HEK293 (cell line): ENCODE measurements around the gene TMEM232.

Experiments
- KLF1 ChIP-seq: fragments of 450-650 bp; formaldehyde crosslinking; IDR thresholded peaks from 2 replicates; pipeline ENCODE4 v1.5.1; 2016; ENCODE audit warnings: missing biosample characterization, missing genetic modification characterization
- SETDB1 ChIP-seq: IDR thresholded peaks from one replicate; pipeline ENCODE4 v1.6.1; 2017; ENCODE audit warnings: mild to moderate bottlenecking, low read length, moderate library complexity, mixed read lengths; ENCODE audit not compliant: insufficient read length
- ZFHX2 ChIP-seq: fragments of 450-650 bp; formaldehyde crosslinking; conservative IDR thresholded peaks from 2 replicates; pipeline ENCODE4 v1.5.1; 2016; ENCODE audit warnings: missing biosample characterization, missing genetic modification characterization
- ZNF132 ChIP-seq: fragments of 450-650 bp; formaldehyde crosslinking; IDR thresholded peaks from 2 replicates; pipeline ENCODE4 v1.5.1; 2017; ENCODE audit warnings: missing biosample characterization, missing genetic modification characterization, borderline replicate concordance
- TF ChIP-seq, protein P1 (sequence below): fragments of 450-650 bp; formaldehyde crosslinking; IDR thresholded peaks from 2 replicates; pipeline ENCODE4 v1.5.1; 2016; ENCODE audit warnings: missing biosample characterization, missing genetic modification characterization
- TF ChIP-seq, protein P2 (sequence below): fragments of 450-650 bp; formaldehyde crosslinking; IDR thresholded peaks from 2 replicates; pipeline ENCODE4 v1.5.1; 2016; ENCODE audit warnings: missing biosample characterization, missing genetic modification characterization
- TF ChIP-seq, protein P3 (sequence below): fragments of 450-650 bp; formaldehyde crosslinking; IDR thresholded peaks from 2 replicates; pipeline ENCODE4 v1.5.1; 2016; ENCODE audit warnings: missing biosample characterization, missing genetic modification characterization, low read depth

DNA sequence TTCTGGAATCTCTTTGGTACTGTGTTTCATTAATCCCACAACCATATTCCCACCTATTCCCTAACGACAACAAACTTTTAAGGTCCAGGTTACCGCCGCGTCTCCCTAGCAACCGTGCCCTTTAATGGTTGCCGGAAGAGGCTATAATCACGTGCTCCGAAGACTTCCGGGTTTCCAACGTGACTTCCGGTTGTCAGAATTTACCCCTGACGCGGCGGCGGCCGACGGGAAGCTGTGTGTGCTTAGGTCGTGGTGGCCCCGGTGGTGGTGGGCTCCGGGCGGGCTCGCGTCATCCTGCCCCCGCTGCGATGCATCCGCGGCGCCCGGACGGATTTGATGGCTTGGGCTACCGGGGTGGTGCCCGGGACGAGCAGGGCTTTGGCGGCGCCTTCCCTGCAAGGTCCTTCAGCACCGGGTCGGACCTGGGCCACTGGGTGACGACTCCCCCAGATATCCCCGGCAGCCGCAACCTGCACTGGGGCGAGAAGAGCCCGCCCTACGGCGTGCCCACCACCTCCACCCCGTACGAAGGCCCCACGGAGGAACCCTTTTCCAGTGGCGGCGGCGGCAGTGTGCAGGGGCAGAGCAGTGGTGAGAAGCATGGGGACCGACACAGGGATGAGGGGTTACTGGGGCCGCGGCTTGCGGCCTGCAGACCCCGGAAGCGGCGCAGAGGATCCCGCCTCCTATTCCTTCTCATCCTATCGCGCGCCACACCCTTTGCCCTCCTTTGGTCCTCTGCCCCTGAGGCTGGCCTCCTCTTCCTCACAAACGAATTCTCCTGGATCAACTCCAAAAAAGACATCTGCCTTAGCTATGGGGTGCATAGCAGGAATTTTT lies 12.6 kb upstream of the TMEM232 start, which contains the start of gene SLC25A46:
- TF ChIP-seq, protein P1, sequence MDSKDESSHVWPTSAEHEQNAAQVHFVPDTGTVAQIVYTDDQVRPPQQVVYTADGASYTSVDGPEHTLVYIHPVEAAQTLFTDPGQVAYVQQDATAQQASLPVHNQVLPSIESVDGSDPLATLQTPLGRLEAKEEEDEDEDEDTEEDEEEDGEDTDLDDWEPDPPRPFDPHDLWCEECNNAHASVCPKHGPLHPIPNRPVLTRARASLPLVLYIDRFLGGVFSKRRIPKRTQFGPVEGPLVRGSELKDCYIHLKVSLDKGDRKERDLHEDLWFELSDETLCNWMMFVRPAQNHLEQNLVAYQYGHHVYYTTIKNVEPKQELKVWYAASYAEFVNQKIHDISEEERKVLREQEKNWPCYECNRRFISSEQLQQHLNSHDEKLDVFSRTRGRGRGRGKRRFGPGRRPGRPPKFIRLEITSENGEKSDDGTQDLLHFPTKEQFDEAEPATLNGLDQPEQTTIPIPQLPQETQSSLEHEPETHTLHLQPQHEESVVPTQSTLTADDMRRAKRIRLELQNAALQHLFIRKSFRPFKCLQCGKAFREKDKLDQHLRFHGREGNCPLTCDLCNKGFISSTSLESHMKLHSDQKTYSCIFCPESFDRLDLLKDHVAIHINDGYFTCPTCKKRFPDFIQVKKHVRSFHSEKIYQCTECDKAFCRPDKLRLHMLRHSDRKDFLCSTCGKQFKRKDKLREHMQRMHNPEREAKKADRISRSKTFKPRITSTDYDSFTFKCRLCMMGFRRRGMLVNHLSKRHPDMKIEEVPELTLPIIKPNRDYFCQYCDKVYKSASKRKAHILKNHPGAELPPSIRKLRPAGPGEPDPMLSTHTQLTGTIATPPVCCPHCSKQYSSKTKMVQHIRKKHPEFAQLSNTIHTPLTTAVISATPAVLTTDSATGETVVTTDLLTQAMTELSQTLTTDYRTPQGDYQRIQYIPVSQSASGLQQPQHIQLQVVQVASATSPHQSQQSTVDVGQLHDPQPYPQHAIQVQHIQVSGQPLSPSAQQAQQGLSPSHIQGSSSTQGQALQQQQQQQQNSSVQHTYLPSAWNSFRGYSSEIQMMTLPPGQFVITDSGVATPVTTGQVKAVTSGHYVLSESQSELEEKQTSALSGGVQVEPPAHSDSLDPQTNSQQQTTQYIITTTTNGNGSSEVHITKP (tag by site-specific recombination): peak; percentile 66; the same call in 1 of the 2 replicates
- TF ChIP-seq, protein P2, sequence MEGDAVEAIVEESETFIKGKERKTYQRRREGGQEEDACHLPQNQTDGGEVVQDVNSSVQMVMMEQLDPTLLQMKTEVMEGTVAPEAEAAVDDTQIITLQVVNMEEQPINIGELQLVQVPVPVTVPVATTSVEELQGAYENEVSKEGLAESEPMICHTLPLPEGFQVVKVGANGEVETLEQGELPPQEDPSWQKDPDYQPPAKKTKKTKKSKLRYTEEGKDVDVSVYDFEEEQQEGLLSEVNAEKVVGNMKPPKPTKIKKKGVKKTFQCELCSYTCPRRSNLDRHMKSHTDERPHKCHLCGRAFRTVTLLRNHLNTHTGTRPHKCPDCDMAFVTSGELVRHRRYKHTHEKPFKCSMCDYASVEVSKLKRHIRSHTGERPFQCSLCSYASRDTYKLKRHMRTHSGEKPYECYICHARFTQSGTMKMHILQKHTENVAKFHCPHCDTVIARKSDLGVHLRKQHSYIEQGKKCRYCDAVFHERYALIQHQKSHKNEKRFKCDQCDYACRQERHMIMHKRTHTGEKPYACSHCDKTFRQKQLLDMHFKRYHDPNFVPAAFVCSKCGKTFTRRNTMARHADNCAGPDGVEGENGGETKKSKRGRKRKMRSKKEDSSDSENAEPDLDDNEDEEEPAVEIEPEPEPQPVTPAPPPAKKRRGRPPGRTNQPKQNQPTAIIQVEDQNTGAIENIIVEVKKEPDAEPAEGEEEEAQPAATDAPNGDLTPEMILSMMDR (tag by site-specific recombination): no peak
- TF ChIP-seq ZNF132 (no peak), SETDB1 (no peak), ZFHX2 (no peak), KLF1 (tag by site-specific recombination) (no peak)
- TF ChIP-seq, protein P3, sequence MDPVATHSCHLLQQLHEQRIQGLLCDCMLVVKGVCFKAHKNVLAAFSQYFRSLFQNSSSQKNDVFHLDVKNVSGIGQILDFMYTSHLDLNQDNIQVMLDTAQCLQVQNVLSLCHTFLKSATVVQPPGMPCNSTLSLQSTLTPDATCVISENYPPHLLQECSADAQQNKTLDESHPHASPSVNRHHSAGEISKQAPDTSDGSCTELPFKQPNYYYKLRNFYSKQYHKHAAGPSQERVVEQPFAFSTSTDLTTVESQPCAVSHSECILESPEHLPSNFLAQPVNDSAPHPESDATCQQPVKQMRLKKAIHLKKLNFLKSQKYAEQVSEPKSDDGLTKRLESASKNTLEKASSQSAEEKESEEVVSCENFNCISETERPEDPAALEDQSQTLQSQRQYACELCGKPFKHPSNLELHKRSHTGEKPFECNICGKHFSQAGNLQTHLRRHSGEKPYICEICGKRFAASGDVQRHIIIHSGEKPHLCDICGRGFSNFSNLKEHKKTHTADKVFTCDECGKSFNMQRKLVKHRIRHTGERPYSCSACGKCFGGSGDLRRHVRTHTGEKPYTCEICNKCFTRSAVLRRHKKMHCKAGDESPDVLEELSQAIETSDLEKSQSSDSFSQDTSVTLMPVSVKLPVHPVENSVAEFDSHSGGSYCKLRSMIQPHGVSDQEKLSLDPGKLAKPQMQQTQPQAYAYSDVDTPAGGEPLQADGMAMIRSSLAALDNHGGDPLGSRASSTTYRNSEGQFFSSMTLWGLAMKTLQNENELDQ (tag by site-specific recombination): no peak
